Stimulated activated CD8-positive, alpha-beta memory T cell treated with anti-CD3 and anti-CD28 coated beads, Interleukin-12 subunit alpha, Interleukin-12 subunit beta, amount 100 ng/mL, for 1 hour (primary cell): Measurements from ENCODE around the gene CACTIN.

Experiments
- DNase-seq: peaks from one replicate; pipeline ENCODE4 v3.0.0-alpha.2; 2020; ENCODE audit warnings: low read depth

The CACTIN gene

DNA sequence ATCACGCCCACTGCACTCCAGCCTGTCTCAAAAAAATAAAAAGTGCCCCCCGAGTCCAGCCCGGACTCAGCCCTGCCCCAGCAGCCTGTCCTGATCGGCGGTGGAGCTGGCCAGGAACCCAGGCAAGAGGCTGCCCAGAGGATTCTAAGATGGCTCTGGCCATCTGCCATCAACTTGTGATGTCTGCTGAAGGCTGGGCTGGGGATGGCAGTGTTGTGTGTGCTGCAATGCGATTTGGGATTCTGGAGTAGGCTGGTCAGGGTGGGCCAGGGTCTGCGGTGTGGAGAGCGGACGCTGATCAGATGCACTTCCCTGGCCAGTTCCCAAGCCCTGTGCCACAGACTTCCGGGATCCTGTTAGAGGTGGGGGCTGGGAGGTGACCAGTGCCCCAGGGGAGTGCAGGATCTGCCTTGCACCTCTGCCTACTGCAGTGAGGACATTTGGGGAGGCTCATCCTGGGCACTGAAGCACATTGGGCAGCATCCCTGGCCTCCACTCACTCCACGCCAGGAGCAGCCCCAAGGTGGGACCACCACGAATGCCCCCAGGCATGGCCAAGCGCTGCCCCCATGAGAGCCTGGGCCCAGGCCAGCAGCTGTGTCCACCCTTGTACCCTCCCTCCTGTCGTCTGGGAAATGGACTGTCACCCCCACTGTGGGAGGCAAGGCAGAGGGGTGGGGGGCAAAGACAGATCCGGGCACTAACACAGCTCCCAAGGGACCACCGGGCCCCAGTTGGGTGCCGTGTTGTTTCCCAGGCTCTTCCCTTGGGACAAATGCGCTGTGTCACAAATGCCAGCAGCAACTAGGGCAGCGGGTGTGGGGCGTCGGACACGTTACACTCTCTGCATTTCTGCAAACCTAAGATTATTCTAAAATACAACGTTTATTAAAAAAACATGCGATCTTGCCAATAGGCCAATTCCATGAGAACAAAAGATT lies 16.5 kb downstream of the CACTIN start:
- no peak for DNase-seq

DNA sequence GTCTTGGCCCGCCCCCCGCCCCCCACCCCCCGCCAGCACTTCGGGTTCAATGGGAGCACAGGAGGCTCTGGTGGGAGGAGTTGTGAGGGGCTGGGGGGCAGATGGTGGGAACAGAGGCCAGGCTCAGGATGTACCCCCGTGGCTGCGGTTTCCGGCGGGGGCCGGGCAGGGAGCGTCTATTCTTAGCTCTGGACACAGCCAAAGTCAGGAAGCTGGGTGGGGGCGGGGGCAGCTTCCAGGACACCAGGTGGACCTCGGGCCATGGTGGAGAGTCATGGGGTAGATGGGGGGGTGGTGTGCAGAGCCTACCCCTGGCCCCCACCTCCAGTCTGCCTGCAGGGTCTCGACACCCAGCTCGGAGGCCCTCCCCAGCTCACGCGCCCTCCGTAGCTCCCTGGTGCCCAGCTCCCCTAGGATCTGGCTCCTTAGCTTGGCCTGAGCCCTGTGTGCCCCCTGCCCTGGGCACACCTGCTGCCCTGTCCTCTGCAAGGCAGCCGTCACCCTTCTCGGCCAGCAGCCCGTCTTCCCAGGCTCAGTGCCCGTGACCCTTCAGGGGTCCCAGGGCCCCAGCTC lies 17.8 kb downstream of the CACTIN start:
- DNase-seq = no peak

DNA sequence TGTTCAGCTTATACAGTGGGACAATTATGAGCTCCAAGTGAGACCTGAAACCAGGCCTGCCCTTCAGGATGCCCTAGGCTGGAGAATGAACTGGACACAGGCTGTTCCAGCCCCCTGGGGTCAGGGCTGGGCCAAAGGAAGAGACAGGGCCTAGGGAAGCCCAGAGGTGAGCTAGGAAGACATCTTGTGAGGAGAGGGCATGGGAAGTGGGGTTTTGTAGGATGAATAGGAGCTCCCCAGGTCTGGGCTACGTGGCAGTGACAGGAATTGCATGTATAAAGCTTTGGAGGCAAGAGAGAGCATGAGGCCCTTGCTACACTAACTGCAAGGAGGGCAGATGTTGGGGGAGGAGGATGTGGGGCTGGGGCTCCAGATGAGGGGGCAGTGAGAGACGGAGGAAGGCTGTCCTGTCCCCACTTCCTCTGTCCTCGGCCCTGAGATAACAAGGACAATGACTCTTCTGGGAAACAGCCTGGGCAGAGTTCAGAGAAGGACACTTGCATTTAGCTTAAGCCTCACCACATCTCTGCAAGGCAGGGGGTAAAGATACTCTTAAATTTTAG lies 18.4 kb downstream of the CACTIN start:
- DNase-seq = no peak

DNA sequence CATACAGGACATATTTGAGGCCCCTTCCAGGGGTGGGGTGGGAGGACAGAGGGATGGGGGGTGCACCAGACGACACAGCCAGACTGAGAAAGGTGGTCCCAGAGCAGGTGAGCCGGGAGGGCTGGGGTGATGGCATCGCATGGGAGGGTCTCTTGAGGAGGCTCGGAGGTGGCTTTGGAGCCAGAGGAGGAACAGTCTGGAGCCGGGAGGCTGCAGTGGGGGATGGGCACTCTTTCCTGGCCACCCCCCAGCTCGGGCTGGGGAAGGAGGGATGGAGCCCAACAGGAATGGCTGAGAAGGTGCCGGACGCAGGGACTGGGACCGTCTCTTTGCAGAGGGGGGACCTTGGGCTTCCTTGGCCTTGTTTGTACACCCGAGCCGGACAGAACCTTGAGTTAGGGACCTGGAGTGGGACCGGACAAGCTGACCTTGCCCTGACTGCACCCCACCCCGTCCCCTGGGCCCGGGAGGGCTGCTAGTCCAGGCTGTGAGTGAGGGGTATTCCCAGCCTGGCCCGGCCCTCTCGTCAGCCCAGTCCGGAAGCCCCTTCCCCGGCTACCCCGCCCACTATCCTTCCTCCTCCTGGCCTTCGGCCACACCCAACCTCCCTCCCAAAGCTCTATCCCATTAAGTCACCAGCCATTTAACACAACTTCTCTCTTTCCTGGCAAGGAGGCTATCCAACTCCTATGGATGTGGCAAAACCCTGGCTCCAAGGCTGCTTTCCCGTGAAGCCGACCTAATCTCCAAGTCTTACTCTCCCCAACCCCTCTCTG lies 19.1 kb downstream of the CACTIN start:
- no peak for DNase-seq

DNA sequence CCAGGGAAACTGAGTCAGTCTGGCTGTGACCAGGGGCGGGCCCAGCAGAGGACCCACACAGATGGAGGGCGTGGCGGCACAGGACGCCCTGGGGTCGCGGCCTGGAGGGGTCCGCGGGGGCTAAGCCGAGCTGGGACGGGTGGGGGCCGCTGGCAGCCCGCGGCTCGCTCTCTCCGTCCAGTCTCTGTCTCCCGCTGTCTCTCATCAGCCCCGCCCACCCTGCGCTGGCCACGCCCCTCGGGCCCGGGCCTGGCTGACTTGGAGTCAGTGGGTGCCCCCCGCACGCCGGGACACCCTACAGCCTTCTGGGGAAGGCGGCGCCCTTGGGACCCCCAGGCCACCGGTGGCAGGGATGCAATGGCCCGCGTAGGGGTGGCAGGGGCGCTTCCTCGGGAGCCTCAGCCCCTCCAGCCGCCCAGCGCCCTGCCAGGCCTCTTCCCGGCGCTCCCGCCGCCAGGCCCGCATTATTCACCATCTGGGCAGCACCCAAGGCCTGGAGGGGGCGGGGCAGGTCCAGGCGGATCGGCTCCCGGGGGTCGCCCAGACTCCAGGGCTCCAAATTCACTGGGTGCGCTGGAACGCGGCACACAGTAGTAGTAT lies 19.8 kb downstream of the CACTIN start, which contains the start of gene TBXA2R:
Gene TBXA2R, minus strand, starts transcription at position 186 of the 600 bp plus-strand sequence. CDS start 6,241 bp downstream, outside the sequence.
- no peak for DNase-seq

DNA sequence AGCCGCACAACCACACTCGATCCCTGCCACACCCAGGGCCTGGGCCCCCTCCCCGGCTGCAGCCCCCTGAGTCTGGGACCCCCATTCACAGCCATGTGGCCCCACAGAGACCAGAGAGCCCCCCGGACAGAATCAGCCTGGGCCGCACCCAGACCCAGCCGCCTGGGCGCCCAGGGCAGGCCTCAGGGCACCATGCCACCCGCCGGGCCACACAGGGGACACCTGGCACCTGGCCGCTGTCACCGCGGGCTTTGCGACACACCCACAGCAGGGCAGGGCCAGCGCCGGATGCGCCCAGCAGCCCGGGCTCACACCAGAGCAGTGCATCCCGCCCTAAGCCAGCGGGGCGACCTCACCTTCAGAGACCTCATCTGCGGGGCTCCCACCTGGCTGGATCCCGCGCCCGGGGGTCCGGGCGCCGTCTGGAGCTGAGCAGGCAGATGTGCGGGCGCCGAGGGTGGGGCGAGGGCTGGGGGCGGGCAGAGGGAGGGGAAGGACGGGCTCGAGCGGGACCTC lies 20.4 kb downstream of the CACTIN start:
- no peak for DNase-seq

DNA sequence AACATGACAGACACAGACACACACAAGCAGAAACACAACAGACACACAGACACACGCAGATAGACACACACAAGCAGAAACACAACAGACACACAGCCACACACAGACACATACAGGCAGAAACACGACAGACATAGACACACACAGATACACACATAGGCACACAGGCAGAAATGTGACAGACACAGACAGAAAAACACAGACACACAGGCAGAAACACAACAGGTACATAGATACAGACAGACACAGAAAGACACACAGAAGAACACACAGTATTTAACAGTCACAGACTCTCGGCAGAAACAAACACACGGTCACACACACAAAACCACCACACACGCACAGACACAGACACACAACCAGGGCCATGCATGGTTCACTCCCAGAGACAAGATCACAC lies 20.8 kb downstream of the CACTIN start:
- no peak for DNase-seq

DNA sequence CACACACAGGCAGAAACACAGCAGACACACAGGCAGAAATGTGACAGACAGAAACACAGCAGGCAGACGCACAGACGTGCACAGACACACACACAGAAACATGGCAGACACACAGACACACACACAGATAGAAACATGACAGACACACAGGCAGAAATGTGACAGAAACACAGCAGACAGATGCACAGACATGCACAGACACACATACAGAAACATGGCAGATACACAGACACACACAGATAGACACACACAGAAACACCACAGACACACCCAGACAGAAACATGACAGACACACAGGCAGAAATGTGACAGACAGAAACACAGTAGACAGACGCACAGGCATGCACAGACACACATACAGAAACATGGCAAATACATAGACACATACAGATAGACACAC lies 21.2 kb downstream of the CACTIN start:
- DNase-seq = no peak

DNA sequence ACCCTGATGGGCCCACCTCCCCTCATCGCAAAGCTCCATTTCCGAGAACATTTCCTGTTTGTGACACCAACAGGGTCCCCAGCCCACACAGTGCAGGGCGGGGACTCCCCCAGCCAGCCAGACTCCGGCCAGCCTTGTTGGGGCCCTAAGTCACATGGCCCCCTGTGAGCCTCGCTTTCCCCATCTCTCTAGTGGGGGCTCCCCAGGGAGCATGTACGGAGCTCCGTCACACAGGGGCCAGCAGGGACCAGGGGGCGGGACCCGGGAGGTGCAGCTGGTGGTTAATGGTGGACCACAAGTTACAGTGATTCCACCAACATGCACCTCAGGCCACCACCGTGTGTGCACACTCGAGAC lies 21.6 kb downstream of the CACTIN start:
- no peak for DNase-seq

DNA sequence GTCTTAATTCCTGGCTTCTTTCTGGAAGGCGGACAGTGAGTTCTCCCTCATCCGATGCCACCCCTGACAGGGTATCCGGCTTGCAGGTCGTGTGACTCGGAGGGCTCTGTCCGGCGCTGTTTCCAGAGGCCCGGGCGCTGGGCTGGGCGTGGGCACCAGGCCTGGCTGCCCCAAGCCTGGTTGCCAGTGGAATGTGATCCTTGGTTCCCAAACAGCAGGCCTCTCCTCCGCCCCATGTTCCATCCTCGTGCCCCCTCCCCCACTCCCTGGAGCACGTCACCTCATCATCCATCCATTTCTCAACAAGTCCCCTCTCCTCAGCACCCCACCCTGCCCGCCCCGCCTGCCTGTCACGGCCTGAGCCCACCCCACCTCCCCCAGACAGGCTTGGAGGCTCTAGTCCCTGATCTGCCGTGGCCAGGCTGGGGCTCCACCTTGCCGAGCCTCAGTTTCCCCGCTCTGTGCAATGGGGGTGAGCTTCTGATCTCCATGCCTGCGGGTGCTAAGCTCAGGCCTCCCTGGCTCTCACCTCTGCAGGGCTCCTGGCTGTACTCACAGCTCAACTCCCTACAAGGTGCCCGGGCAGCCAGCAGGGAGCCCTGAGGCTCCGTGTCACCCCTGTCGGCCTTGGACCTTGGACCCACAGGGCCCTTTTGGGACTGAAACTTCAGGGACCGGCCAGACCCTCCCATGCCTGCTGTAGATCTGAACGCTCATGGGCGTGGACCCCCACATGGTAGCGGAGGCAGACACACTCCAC lies 22.2 kb downstream of the CACTIN start:
- no peak for DNase-seq

DNA sequence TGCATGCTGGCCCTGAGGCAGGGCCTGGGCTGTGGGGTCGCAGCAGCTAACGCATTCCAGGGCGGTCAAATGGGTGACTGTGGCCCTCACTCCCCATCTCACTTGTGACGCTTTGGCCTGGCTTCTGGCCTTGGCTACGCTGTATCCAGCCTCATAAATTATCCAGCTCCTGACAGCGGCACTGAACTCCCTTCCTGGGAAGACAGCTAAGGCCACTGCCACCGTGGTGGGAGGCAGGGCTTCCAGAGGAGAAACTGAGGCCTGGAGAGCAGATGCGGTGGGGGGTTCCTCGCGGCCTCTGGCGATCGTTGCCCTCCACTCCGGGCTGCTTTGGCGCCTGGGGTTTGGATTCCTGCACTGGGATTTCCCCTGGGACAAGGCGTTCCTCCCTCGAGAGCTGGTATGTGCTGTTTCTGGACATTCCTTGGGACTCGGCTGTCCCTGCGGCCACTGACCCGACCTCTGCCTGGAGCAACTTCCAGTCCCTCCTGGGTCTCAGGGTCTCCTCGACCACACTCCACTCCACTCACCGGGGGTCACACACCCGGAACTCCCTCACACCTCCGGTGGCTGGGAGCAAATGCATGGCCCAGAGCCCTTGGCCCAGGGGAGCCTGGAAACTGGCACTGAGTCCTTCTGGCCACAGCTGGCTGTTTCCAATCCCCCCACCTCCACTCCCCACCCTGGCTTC lies 23.3 kb downstream of the CACTIN start:
- no peak for DNase-seq

DNA sequence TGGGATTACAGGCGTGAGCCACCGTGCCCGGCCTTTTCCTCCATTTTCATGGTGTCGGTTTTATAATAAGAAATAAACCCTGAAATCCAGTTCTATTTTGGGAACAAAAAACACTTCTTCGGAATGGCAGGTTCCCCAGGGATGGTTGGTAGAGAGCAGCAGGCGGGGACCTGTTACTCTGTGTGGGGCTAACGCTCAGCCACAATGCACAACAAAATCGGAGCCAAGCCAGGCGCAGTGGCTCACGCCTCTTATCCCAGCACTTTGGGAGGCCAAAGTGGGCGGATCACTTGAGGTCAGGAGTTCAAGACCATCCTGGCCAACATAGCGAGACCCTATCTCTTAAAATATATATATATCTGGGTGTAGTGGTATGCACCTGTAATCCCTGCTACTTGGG lies 25.6 kb downstream of the CACTIN start:
- no peak for DNase-seq

DNA sequence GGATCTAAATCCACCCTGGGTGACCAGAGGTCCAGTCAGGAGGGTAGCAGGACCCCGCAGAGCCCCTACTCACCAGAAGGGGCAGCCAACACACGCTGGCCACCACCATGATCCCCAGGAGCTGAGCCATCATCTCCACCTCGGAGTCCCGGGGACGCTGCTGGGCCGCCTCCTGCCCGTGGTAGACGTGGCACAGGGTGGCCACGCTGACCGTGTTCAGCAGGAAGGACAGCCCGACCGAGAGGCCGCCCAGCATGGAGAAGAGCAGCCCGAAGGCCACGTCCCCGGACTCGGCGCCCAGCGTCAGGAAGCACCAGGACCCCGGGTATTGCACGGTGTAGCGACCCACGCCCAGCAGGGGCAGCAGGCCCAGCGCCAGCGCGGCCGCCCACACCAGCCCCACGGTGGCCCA lies 26.8 kb downstream of the CACTIN start:
- no peak for DNase-seq

DNA sequence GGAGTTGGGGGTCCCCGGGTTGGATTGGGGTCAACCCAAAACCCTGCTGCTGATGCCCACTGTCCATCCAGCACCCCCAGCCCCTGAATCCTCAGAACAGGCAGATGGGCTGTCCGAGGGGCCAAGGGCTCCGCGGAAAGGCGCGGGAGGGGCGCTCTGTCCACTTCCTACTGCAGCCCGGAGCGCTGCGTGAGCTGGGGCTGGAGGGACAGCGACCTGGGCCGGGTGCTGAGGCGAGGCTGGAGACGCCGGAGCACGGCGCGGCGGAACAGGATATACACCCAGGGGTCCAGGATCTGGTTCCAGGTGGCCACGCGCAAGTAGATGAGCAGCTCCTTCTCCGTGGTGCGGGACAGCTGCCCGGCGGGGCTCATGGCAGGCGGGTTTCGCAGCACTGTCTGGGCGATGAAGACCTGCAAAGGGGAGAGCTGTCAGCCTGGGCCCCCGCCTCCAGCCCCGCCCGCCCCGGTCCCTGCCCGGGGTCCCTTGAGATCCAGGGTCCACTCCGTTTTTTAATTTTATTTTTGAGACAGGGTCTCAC lies 31.0 kb downstream of the CACTIN start:
- DNase-seq = no peak

DNA sequence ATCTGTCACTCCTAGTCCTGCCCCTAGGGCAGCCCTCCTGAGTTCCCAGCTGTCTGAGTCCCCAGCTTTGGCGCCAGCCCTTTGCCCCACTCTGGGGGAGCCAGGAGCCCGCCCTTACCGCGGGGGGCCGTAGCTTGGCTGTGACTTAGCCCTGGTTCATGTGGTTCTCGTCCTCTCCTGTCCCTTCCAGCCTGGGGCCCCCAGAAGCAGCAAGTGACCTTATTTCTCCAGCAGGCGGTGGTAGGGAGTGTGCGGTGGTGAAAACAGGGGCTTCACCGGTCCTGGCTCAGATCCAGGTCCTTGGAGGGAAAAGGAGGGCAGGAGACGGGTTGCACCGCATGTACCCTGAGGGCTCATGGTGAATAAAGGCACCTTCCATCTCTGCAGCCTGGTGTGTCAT lies 33.4 kb downstream of the CACTIN start:
- DNase-seq = no peak

DNA sequence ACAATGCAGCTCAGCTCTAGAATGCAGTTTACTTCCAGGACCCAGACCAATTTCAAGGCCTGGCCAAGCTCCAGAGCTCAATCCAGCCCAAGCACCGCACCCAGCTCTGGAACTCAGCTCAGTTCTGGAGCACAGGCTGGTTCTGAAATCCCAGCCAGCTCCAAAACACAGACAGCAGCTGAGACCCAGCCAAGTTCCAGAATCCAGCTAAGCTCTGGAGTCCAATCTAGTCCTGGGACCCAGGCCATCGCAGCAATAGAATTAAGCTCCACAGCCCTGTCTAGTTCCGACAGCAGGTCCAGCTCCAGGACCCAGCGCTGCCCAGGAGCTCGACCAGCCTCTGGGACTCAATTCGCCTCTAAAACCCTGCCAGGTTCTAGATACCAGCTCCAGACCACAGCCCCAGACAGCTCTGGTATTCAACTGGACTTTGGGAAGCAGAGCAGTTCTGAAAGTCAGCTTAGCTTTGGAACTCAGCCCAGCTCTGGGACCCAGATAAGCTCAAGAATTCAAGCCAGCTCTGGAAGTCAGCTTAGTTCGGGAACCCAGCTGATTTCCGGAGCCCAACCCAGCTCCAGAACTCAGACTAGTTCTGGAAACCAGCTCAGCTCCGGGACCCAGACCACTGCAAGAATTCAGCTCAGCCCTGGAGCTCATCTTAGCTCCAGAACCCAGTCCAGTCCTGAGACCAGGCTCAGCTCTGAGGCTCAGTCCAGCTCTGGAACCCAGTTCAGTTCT lies 34.5 kb downstream of the CACTIN start:
- DNase-seq = no peak

DNA sequence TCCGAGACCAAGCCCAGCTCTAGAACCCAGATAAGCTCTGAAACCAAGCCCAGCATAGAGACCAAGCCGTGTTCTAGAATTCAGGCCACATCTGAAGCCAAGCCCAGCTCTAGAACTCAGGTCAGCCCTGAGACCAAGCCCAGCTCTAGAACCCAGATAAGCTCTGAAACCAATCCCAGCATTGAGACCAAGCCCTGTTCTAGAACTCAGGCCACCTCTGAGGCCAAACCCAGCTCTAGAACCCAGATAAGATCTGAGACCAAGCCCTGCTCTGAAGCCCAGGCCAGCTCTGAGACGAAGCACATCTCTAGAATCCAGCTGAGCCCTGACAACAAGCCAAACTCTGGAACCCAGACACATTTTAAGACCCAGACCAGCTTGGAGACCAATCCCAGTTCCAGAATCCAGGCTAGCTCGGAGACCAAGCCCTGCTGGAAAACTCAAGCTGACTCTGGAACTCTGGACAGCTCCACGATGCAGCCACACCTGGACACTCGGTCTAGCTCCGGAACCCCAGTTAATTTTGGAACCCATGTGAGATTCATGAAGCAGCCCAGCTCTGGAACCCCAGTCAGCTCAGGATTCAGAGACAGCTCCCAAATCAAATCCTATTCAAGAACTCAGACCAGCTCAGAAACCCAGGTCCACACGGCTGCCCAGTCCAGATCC lies 35.5 kb downstream of the CACTIN start:
- no peak for DNase-seq

DNA sequence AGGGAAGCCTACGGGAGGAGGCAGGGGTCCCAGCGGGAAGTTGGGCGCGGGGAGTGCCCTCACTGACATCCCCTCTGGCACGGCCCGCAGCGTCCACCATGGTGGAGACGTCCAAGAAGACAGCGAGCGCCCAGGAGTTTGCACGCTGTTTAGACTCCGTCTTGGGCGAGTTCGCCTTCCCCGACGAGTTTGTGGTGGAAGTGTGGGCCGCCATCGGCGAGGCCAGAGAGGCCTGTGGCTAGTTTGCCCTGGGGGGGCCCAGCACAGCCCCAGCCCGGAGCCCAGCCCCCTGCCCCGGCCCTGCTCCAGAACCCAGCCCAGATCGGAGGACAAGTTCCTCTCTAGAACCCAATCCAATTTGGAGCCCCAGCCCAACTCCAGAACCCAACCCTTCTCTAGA lies 36.6 kb downstream of the CACTIN start:
- DNase-seq = no peak

DNA sequence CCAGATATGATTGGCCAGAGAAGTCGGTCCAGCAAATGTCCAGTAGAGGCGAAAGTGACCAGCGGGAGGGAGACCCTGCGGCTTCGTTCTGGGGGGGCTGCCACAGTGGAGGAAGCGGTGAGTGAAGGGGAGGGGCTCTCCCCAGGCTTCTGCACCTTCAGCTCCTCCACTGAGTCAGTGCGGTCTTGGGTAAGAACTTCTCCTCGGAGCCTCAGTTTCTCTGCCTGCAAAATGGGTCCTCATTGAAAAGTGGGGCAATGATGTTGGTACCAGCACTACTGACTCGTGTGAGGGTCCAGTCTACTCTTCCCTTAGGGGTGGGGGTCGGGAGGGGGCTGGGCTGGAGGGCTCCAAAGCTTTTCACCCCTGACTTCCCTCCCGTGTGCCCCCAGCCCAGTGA lies 37.2 kb downstream of the CACTIN start:
- no peak for DNase-seq
